Measurements from ENCODE around the gene ERVW-1.
"Not testable (repeated sequence)": the region's sequence is repeated elsewhere in the genome, so short reads cannot be mapped to it uniquely, and the experiment has no call there.

The ERVW-1 gene

DNA sequence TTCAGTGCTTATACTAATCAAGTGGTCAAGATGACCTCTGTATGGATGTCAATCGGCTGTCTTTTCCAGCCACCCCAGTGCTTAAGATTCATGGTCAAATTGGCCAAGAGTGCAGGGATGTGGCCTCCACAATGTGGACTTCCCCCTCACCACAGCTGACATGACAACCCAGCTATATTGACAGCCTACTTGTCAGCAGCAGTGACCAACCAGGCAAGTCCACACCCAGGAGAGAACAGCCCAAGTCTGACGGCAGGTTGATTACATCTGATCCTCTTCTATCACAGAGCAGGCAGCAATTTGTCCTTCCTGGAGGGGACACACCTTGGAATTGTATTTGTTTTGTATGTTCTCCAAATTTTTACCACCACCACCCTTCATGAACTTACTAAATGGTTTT lies 8.2 kb upstream of the ERVW-1 start:
- Histone ChIP-seq H3K4me3 (ENCODE audit: low read length) (no peak overlapping the region), H3K9me3 (replicated peaks; ENCODE audit: insufficient read depth, low read length) (no peaks in the 10 kb centered on the region), H4K20me1 (ENCODE audit: insufficient read depth, low read length) (no peaks in the 10 kb centered on the region), H3F3A (ENCODE audit: insufficient read depth, low read length) (no peaks in the 10 kb centered on the region), H3K9me2 (replicated peaks; ENCODE audit: insufficient read depth, low read length) (no peaks in the 10 kb centered on the region), H3K4me2 (ENCODE audit: low read depth, low read length) (no peak overlapping the region), H3K27ac (ENCODE audit: low read length) (no peak overlapping the region), H3K9ac (ENCODE audit: low read length) (no peak overlapping the region), H3K4me1 (ENCODE audit: low read length) (no peaks in the 10 kb centered on the region), H3K27me3 (replicated peaks; ENCODE audit: insufficient read depth, low read length) (no peaks in the 10 kb centered on the region), H3K36me3 (replicated peaks; ENCODE audit: insufficient read depth, low read length) (0 out of 2 replicates have a peak, but pooled peaks cover 2% of the 10 kb centered on the region), H3K79me2 (ENCODE audit: low read length) (no peaks in the 10 kb centered on the region), H2AFZ (ENCODE audit: low read length) (no peak overlapping the region)
- no peak for TF ChIP-seq EZH2phosphoT487 (IDR thresholded peaks at IDR 0.05; ENCODE audit: low read length)
- TF ChIP-seq, protein P1, sequence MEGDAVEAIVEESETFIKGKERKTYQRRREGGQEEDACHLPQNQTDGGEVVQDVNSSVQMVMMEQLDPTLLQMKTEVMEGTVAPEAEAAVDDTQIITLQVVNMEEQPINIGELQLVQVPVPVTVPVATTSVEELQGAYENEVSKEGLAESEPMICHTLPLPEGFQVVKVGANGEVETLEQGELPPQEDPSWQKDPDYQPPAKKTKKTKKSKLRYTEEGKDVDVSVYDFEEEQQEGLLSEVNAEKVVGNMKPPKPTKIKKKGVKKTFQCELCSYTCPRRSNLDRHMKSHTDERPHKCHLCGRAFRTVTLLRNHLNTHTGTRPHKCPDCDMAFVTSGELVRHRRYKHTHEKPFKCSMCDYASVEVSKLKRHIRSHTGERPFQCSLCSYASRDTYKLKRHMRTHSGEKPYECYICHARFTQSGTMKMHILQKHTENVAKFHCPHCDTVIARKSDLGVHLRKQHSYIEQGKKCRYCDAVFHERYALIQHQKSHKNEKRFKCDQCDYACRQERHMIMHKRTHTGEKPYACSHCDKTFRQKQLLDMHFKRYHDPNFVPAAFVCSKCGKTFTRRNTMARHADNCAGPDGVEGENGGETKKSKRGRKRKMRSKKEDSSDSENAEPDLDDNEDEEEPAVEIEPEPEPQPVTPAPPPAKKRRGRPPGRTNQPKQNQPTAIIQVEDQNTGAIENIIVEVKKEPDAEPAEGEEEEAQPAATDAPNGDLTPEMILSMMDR (IDR thresholded peaks at IDR 0.05; ENCODE audit: low read length) = no peak
- TF ChIP-seq EZH2 (optimal IDR thresholded peaks at IDR 0.05; ENCODE audit: low read depth, low read length) = no peak
- DNase-seq = no peak

DNA sequence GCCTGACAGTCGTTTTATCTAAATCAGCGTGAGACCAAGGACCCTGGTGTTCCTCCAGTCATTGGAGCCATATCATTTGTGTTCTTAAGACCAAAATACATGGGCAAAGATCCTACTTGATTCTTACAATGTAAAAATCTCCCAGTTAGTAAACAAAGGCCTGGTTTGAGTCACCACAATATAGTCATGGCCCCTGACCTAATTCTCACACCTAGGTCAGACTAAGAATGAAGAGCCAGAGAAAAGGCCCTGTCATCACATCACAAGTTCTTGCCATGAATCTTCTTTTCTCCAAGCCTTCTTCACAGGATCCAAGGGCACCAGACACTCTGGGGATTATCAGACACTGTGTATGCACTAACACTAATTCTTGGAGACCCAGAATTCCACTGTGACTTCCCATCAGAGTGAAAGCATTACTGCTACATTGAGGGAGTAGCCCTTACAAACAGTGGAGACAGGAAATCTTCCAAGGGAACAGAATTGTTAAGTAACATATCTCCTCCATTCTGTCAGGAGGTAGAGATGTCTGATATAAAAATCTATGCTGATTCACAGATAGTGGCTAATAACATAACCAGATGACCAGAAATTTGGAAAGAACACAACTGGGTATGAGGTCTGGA lies 7.6 kb upstream of the ERVW-1 start:
- Histone ChIP-seq H3K4me2 (ENCODE audit: low read depth, low read length) (no peak overlapping the region), H3K79me2 (ENCODE audit: low read length) (no peaks in the 10 kb centered on the region)

DNA sequence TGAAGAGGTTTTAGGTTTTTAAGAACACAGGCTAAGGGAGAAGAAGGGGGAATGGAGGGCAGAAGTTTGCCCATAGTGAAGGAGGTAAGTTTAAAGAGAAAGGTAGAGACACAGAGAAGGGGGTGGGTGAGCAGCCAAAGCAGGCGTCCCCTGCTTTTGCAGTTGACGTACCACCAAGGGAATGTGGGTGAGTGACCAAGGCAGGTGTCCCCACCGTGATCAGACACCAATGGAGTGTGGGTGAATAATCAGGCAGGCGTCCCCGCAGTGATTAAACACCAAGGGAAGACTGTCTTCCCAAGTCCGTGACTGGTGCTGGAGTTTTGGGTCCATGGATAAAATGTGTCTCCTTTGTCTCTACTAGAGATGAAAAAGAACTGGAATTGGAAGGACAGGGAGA lies 6.5 kb upstream of the ERVW-1 start:
- H3F3A ChIP-seq (ENCODE audit: insufficient read depth, low read length); H3K27ac ChIP-seq (ENCODE audit: low read length); H3K9ac ChIP-seq (ENCODE audit: low read length): not testable (repeated sequence)

More for the DNA sequence above, 7.6 kb upstream of the ERVW-1 start:
- Histone ChIP-seq H3F3A (ENCODE audit: insufficient read depth, low read length) (no peaks in the 10 kb centered on the region), H3K9me3 (replicated peaks; ENCODE audit: insufficient read depth, low read length) (no peaks in the 10 kb centered on the region), H3K4me1 (ENCODE audit: low read length) (no peaks in the 10 kb centered on the region), H3K4me3 (ENCODE audit: low read length) (no peak overlapping the region), H2AFZ (ENCODE audit: low read length) (no peak overlapping the region), H3K36me3 (replicated peaks; ENCODE audit: insufficient read depth, low read length) (no peaks in the 10 kb centered on the region), H3K27ac (ENCODE audit: low read length) (no peak overlapping the region), H3K9me2 (replicated peaks; ENCODE audit: insufficient read depth, low read length) (no peaks in the 10 kb centered on the region), H3K9ac (ENCODE audit: low read length) (no peak overlapping the region), H3K27me3 (replicated peaks; ENCODE audit: insufficient read depth, low read length) (no peaks in the 10 kb centered on the region), H4K20me1 (ENCODE audit: insufficient read depth, low read length) (no peaks in the 10 kb centered on the region)
- DNase-seq = no peak
- TF ChIP-seq EZH2phosphoT487 (IDR thresholded peaks at IDR 0.05; ENCODE audit: low read length) = no peak
- TF ChIP-seq, protein P1 (IDR thresholded peaks at IDR 0.05; ENCODE audit: low read length) = no peak
- TF ChIP-seq EZH2 (optimal IDR thresholded peaks at IDR 0.05; ENCODE audit: low read depth, low read length) = no peak

DNA sequence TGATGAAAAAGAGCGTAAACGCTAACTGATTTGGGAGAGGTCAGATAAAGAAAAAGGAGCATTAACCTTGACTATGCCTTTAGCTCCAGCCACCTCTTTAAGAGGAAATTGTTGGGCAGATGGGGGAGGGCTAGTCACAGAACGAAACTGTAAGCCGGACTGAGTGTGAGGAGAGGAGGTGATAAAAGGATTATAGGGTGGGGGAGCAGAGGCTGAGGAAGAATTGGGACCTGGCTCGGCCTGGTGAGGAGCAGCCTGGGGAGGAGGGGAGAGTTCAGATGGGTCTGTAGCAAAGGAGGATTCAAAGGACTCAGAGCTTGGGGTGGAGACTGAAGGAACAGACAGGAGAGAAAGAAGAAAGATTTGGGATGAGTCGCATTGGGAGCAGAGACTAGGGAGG lies 5.9 kb upstream of the ERVW-1 start:
- not testable (repeated sequence) for H3K9me3 ChIP-seq (replicated peaks; ENCODE audit: insufficient read depth, low read length); H3K79me2 ChIP-seq (ENCODE audit: low read length); H3K27ac ChIP-seq (ENCODE audit: low read length); H3K4me1 ChIP-seq (ENCODE audit: low read length); DNase-seq; H4K20me1 ChIP-seq (ENCODE audit: insufficient read depth, low read length); H3F3A ChIP-seq (ENCODE audit: insufficient read depth, low read length); H3K27me3 ChIP-seq (replicated peaks; ENCODE audit: insufficient read depth, low read length); H3K9me2 ChIP-seq (replicated peaks; ENCODE audit: insufficient read depth, low read length); H3K36me3 ChIP-seq (replicated peaks; ENCODE audit: insufficient read depth, low read length); H3K4me3 ChIP-seq (ENCODE audit: low read length); H3K9ac ChIP-seq (ENCODE audit: low read length); H3K4me2 ChIP-seq (ENCODE audit: low read depth, low read length); H2AFZ ChIP-seq (ENCODE audit: low read length)

More for the DNA sequence above, 6.5 kb upstream of the ERVW-1 start:
- not testable (repeated sequence) for H3K27me3 ChIP-seq (replicated peaks; ENCODE audit: insufficient read depth, low read length); H3K9me3 ChIP-seq (replicated peaks; ENCODE audit: insufficient read depth, low read length); H4K20me1 ChIP-seq (ENCODE audit: insufficient read depth, low read length); H3K79me2 ChIP-seq (ENCODE audit: low read length); DNase-seq; H3K4me3 ChIP-seq (ENCODE audit: low read length); H3K36me3 ChIP-seq (replicated peaks; ENCODE audit: insufficient read depth, low read length); H3K4me1 ChIP-seq (ENCODE audit: low read length); H3K9me2 ChIP-seq (replicated peaks; ENCODE audit: insufficient read depth, low read length); H2AFZ ChIP-seq (ENCODE audit: low read length); H3K4me2 ChIP-seq (ENCODE audit: low read depth, low read length)

DNA sequence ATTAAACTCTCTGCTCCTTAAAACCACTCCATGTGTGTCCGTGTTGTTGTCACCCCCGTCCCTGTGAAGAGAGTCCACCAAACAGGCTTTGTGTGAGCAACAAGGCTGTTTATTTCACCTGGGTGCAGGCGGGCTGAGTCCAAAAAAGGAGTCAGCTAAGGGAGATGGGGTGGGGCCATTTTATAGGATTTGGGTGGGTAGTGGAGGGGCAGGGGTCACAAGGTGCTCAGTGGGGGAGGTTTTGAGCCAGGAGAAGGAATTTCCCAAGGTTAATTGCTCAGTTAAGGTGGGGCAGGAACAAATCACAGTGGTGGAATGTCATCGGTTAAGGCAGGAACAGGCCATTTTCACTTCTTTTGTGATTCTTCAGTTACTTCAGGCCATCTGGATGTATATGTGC lies 1.4 kb upstream of the ERVW-1 start:
- DNase-seq; H3F3A ChIP-seq (ENCODE audit: insufficient read depth, low read length); H3K4me1 ChIP-seq (ENCODE audit: low read length); H3K79me2 ChIP-seq (ENCODE audit: low read length); H3K27me3 ChIP-seq (replicated peaks; ENCODE audit: insufficient read depth, low read length); H3K4me3 ChIP-seq (ENCODE audit: low read length); H3K4me2 ChIP-seq (ENCODE audit: low read depth, low read length); H3K9me3 ChIP-seq (replicated peaks; ENCODE audit: insufficient read depth, low read length); H3K9me2 ChIP-seq (replicated peaks; ENCODE audit: insufficient read depth, low read length); H4K20me1 ChIP-seq (ENCODE audit: insufficient read depth, low read length); H2AFZ ChIP-seq (ENCODE audit: low read length); H3K9ac ChIP-seq (ENCODE audit: low read length); H3K36me3 ChIP-seq (replicated peaks; ENCODE audit: insufficient read depth, low read length); H3K27ac ChIP-seq (ENCODE audit: low read length): not testable (repeated sequence)
